Adrenal gland (tissue), 12 donors: ENCODE results near the gene KPNA6. TPM values are rescaled to one million over a fixed set of nuclear protein-coding genes. Genes with fewer than 3 reads are reported as not detected.

Experiments
- DNase-seq, 7 donors: peaks; one replicate each; pipeline ENCODE4 v3.0.0-alpha.2; 2019 to 2020
- H3K27ac ChIP-seq, 5 donors: fragments of 200-600 bp; sonication (generic) in 4 of 5; 1 replicate in 3 of 5; 2 replicates in 2 of 5; pipeline versions ENCODE4 v1.5.1 to v1.8.0; 2016 to 2020; ENCODE audit warnings: mild to moderate bottlenecking in 1 of 5
- H3K27me3 ChIP-seq: fragments of 200-600 bp; 2 replicates; pipeline ENCODE4 v1.8.0; 2021
- H3K36me3 ChIP-seq, 2 donors: fragments of 200-600 bp; replicated peaks in 1 of 2; 1 replicate in 1 of 2; 2 replicates in 1 of 2; pipeline versions ENCODE4 v1.5.1 to v1.8.0; 2018 to 2022
- H3K4me1 ChIP-seq, 2 donors: fragments of 200-600 bp; replicated peaks in 1 of 2; 1 replicate in 1 of 2; 2 replicates in 1 of 2; pipeline versions ENCODE4 v1.5.1 to v1.8.0; 2018 to 2021
- H3K4me3 ChIP-seq, 4 donors: fragments of 200-600 bp; sonication (generic) in 3 of 4; one replicate each; pipeline ENCODE4 v1.5.1; 2016 to 2018
- H3K9me3 ChIP-seq, 3 donors: fragments of 200-600 bp; sonication (generic) in 1 of 3; replicated peaks in 1 of 3; 1 replicate in 2 of 3; 2 replicates in 1 of 3; pipeline versions ENCODE4 v1.5.1 to v1.8.0; 2016 to 2021
- POLR2A ChIP-seq, 2 donors: fragments of 450-650 bp; IDR thresholded peaks; one replicate each; pipeline ENCODE4 v1.6.1; 2017; ENCODE audit warnings: antibody characterized with exemption in 2 of 2, mild to moderate bottlenecking in 2 of 2, moderate library complexity in 1 of 2
- WGBS, 4 donors: extraction: QIAGEN DNeasy Blood & Tissue Kit in 2 of 4; methylation state at CpG; one replicate each; pipeline versions ENCODE4 v1.1.5 to v1.1.7; 2013 to 2017; 5-methylcytosine and 5-hydroxymethylcytosine counted together
- intact Hi-C, 2 donors: fragments of 100-400 bp; cut with DNase I; formaldehyde crosslinking; loops; one replicate each; pipeline versions ENCODE4 v1.14.1 to v1.15.0; 2022 to 2023
- polyA plus RNA-seq, 3 donors: library from polyadenylated mRNA; stranded (reverse); fragments of 200-250 nt in 2 of 3; fragments of 350-450 nt in 1 of 3; fragmentation: Illumina TruSeq in 1 of 3; extraction: RNeasy Lipid Tissue Mini Kit (QIAGEN cat#74804) in 1 of 3; gene quantifications; one replicate each; pipeline ENCODE4 v1.2.3, GENCODE V29; 2013 to 2014
- total RNA-seq, 9 donors: library from RNA; depleted of rRNA in 4 of 9; stranded (reverse); fragments of >200 nt in 4 of 9; fragments of 120-200 nt in 1 of 9; fragmentation: NEBNext Ultra II Directional in 1 of 9; extraction: Animal tissue kit (Norgen Biotek cat#: 25700) in 1 of 9; gene quantifications; one replicate each; pipeline versions ENCODE4 v1.1.0 to v1.2.4, GENCODE V29; 2013 to 2023
- TF ChIP-seq, protein P1 (sequence below), 6 experiments: fragments of 450-650 bp in 4 of 6; fragments of 200-600 bp in 2 of 6; sonication (generic) in 1 of 6; IDR thresholded peaks; 1 replicate in 5 of 6; 2 replicates in 1 of 6; pipeline versions ENCODE4 v1.5.1 to v1.8.0; 2016 to 2021; ENCODE audit warnings: antibody characterized with exemption in 6 of 6, mild to moderate bottlenecking in 2 of 6, moderate library complexity in 1 of 6
- donor health status: healthy with polysubstance abuse.
- donor health status: Bipolar disorder and iron deficiency.
- donor health status: DM: yes; HTN: yes; CAD: no.
- donor health status: DM: no; HTN: no; CAD: no.
- donor health status: DM: no; HTN: no; CAD: no.
- donor health status: DM: yes; HTN: yes; CAD: no.

Gene KPNA6
- total and polyA plus RNA-seq, 12 donors, result 9.3 to 86.6 (median 51.0) TPM

DNA sequence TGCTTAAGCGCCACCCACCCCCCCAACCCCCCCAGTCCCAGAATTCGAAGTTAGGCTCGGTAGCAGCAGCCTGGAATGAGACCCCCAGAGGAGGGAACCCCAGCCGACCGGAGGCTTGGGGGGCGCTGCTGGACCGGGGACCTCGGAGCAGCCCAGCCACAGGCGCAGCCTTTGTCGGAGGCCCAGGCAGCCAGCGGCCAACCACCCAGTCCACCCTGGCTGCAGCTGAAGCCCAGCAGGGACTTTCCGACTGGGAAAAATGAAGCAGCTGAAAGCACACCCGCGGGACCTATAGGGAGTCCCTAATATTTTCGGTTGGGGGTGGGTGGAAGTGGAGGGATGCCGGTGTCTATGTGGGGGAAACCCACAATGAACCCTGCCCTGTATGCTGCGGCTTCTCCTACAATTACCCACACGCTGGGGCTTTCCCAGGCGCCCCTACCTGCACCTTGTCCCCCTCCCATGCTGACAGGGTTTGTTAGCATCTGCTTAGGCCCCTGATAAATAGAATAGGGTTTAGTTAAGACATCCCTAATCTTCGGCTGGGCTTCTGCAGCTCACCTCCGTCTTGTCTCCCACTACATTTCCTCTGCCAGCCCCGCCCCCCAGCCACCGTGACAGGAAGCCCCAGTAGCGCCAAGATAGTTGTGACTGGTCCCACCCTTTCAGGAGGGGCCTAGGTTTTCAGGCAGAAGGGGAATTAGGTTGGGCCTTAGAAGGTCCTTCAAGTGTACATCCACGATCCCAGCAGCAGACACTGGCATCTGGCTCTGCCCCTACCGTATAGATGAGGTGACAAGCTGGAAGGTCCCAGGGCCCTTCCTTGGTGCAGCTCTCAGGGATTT lies 93.4 kb downstream of the KPNA6 start:
- peak overlapping the region in 2 of 4 donors; percentile 51 to 77 for H3K4me3 ChIP-seq
- TF ChIP-seq, protein P1, sequence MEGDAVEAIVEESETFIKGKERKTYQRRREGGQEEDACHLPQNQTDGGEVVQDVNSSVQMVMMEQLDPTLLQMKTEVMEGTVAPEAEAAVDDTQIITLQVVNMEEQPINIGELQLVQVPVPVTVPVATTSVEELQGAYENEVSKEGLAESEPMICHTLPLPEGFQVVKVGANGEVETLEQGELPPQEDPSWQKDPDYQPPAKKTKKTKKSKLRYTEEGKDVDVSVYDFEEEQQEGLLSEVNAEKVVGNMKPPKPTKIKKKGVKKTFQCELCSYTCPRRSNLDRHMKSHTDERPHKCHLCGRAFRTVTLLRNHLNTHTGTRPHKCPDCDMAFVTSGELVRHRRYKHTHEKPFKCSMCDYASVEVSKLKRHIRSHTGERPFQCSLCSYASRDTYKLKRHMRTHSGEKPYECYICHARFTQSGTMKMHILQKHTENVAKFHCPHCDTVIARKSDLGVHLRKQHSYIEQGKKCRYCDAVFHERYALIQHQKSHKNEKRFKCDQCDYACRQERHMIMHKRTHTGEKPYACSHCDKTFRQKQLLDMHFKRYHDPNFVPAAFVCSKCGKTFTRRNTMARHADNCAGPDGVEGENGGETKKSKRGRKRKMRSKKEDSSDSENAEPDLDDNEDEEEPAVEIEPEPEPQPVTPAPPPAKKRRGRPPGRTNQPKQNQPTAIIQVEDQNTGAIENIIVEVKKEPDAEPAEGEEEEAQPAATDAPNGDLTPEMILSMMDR (IDR thresholded peaks at IDR 0.05), result no peak
- no peak for TF ChIP-seq POLR2A (IDR thresholded peaks at IDR 0.05)
- peak overlapping the region in 4 of 5 donors; percentile 70 to 90 (median 82) for H3K27ac ChIP-seq
- intact Hi-C loops, result loop anchor here in 1 of 2 donors (5.0 kb wide), 1 partner anchor 46 kb away; the partner anchor contains the start of gene FAM167B
- 0 to 5% (median 2%) methylated on average over 10 to 26 of the region's 26 CpGs for WGBS, 4 donors
- no peaks in the 10 kb centered on the region for H3K9me3 ChIP-seq
- H3K27me3 ChIP-seq, result no peaks in the 10 kb centered on the region
- peaks cover 39 to 48% of the 10 kb centered on the region in 2 donors for H3K4me1 ChIP-seq
- H3K36me3 ChIP-seq, result peaks cover 0 to 22% of the 10 kb centered on the region in 2 donors
- peak; percentile 66 to 86 (median 77) for DNase-seq

DNA sequence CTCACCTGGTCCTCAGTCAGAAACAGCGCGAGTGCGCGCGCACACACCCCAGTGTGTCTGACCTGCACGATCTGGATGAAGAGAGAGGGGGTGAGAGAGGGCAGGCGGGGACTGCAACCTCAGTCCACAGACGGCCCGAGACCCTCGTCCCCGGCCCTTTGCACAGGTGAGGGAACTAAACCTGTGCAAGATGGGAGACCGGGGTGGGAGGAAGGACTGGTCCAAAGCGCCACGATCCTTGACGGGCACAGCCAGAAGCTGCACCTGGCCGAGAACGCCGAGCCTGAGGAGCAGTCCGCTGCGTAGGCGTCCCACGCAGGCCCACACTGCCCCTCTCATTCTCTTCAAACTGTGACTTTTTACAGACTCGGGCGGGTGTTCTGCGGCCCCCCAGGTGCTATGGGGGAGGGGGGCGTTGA lies 97.1 kb downstream of the KPNA6 start:
- no peak for TF ChIP-seq POLR2A (IDR thresholded peaks at IDR 0.05)
- TF ChIP-seq, protein P1 (IDR thresholded peaks at IDR 0.05), result no peak
- peak overlapping the region in 2 of 5 donors; percentile 26 to 32 for H3K27ac ChIP-seq
- DNase-seq, result peak in 3 of 7 donors; percentile 19 to 69 (median 39)
- H3K4me3 ChIP-seq, result peak overlapping the region in 2 of 4 donors; percentile 61 to 73
- no peaks in the 10 kb centered on the region for H3K36me3 ChIP-seq
- intact Hi-C loops, result loop anchor here in 1 of 2 donors (5.0 kb wide), 1 partner anchor 42 kb away; the partner anchor contains the start of gene FAM167B
- peaks cover 24 to 26% of the 10 kb centered on the region in 2 donors for H3K4me1 ChIP-seq
- WGBS, 4 donors, result 28 to 70% (median 35%) methylated on average over 5 to 26 of the region's 26 CpGs
- no peaks in the 10 kb centered on the region for H3K27me3 ChIP-seq
- H3K9me3 ChIP-seq, result no peaks in the 10 kb centered on the region

DNA sequence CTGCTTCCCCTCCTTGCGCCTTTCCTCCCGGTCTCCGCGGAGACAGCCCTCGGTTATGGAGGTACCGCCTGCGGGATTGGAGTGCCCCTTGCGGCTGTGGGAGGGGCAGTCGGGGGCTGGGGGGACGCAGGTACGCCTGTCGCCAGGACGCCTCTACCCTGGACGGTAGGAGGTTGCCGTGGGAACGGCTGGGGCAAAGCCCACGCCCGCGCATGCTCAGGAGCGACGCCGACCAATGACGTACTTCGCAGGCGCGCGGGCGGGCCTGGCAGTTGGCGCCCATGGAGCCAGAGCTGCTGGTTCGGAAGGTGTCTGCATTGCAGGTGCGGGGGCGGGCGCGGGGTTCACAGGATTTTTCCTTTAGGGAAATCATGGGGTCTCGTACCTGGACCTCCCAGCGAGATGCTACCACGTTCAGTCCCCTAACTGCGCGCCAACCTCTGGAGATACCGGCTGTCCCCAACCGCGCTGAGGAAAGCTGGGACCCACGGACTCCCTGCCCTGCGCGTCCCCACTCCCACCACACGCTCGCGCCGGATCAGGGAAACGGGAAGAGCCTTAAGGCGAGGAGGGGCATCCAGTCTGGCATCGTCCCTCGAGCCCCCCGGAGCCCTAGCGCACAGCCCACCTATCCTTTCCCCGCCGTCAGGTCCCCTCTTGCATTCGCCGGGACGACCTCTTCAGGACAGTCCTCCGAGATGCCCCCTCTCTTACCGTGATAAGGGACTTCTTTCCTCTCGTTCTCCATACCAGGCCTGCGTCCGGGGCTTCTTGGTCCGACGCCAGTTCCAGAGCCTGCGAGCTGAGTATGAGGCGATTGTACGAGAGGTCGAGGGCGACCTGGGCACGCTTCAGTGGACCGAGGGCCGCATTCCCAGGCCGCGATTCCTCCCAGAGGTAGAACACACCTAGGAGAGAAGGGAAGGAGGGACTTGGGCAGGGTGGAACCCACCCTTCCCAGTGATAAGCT lies 97.8 kb downstream of the KPNA6 start, which contains the start of gene IQCC:
IQCC (plus strand) TSS at position 271 of the 970 bp plus-strand sequence; CDS start at position 282, 11 bp downstream.
- Histone ChIP-seq H3K4me1 (peaks cover 20 to 25% of the 10 kb centered on the region in 2 donors), H3K27ac (peak within 1 kb of the TSS in 3 of 5 donors; percentile 26 to 47 (median 43)), H3K4me3 (peak within 1 kb of the TSS in 3 of 4 donors; percentile 16 to 73 (median 61)), H3K9me3 (no peaks in the 10 kb centered on the region), H3K27me3 (no peaks in the 10 kb centered on the region), H3K36me3 (no peaks in the 10 kb centered on the region)
- 0 to 3% (median 1%) methylated on average over 1 to 77 of the region's 77 CpGs for WGBS, 4 donors
- DNase-seq, result peak; percentile 77 to 94 (median 88)
- peak; percentile 46 to 70 for TF ChIP-seq POLR2A (IDR thresholded peaks at IDR 0.05)
- TF ChIP-seq, protein P1 (IDR thresholded peaks at IDR 0.05), result no peak
- intact Hi-C loops, result no loop called here
